B cell (primary cell): ENCODE results near the gene CILP. TPM values are rescaled to one million over a fixed set of nuclear protein-coding genes. Genes with fewer than 3 reads are reported as not detected.

Experiments
- ATAC-seq: fragments of 200-7000 bp; cut with Tn5 transposase; one replicate; pipeline ENCODE4 v1.10.0; 2021; ENCODE audit warnings: low read depth, mild to moderate bottlenecking, moderate number of reproducible peaks, moderate library complexity
- CTCF ChIA-PET: fragments of 350-600 bp; sonication (Branson Sonifier 250); formaldehyde crosslinking; loops from one replicate; lab custom pipeline; 2021; ENCODE audit warnings: antibody characterized with exemption, inconsistent platforms; lab: Charles Lee
- POLR2A ChIA-PET: fragments of 350-600 bp; sonication (Branson Sonifier 250); formaldehyde crosslinking; loops from one replicate; lab custom pipeline; 2021; ENCODE audit warnings: antibody characterized with exemption; lab: Charles Lee
- DNase-seq: peaks from one replicate; pipeline ENCODE4 v3.0.0; 2013
- H2AFZ ChIP-seq: 2 replicates; pipeline ENCODE4 v1.6.1; 2012; ENCODE audit warnings: mild to moderate bottlenecking, low read depth, low read length; ENCODE audit not compliant: insufficient read depth, poor library complexity, severe bottlenecking
- H3K27ac ChIP-seq, 2 donors: 1 replicate in 1 of 2; 2 replicates in 1 of 2; pipeline ENCODE4 v1.5.1; 2012 to 2013; ENCODE audit warnings: low read length in 2 of 2, mild to moderate bottlenecking in 2 of 2, moderate library complexity in 1 of 2
- H3K27me3 ChIP-seq, 4 experiments: fragments of 200-600 bp in 1 of 4; sonication (generic) in 1 of 4; replicated peaks in 1 of 4; 1 replicate in 2 of 4; 2 replicates in 2 of 4; pipeline versions ENCODE4 v1.6.1 to v1.7.0; 2013 to 2016; ENCODE audit warnings: low read length in 3 of 4, mild to moderate bottlenecking in 2 of 4, mixed read lengths in 1 of 4, moderate library complexity in 1 of 4; ENCODE audit not compliant: insufficient read depth in 4 of 4, control insufficient read depth in 3 of 4; ENCODE audit errors: control extremely low read depth in 1 of 4
- H3K36me3 ChIP-seq, 2 experiments: replicated peaks in 1 of 2; 1 replicate in 1 of 2; 2 replicates in 1 of 2; pipeline versions ENCODE4 v1.6.1 to v1.7.1; 2013; ENCODE audit warnings: low read length in 1 of 2; ENCODE audit not compliant: insufficient read depth in 2 of 2, control insufficient read depth in 1 of 2; ENCODE audit errors: control extremely low read depth in 1 of 2, extremely low read depth in 1 of 2
- H3K4me1 ChIP-seq, 2 donors: fragments of 200-600 bp in 1 of 2; sonication (generic) in 1 of 2; 1 replicate in 1 of 2; 2 replicates in 1 of 2; pipeline versions ENCODE4 v1.5.1 to v1.6.1; 2013 to 2017; ENCODE audit warnings: low read length in 2 of 2; ENCODE audit not compliant: control insufficient read depth in 2 of 2, insufficient read depth in 2 of 2
- H3K4me2 ChIP-seq: replicated peaks from 2 replicates; pipeline ENCODE3; 2012; ENCODE audit warnings: mild to moderate bottlenecking, low read depth, low read length; ENCODE audit not compliant: poor library complexity, severe bottlenecking
- H3K4me3 ChIP-seq, 5 experiments: fragments of 200-600 bp in 1 of 5; sonication (generic) in 1 of 5; 1 replicate in 3 of 5; 2 replicates in 2 of 5; pipeline versions ENCODE4 v1.5.1 to v1.7.0; 2011 to 2016; ENCODE audit warnings: low read length in 4 of 5, mild to moderate bottlenecking in 4 of 5, low read depth in 2 of 5, control low read depth in 1 of 5, moderate library complexity in 1 of 5; ENCODE audit not compliant: insufficient read depth in 1 of 5; ENCODE audit errors: control extremely low read depth in 1 of 5, extremely low read depth in 1 of 5
- H3K79me2 ChIP-seq: fragments of 200-600 bp; sonication (generic); one replicate; pipeline ENCODE4 v1.6.0; 2016; ENCODE audit warnings: low read length; ENCODE audit not compliant: control insufficient read depth, insufficient read depth
- H3K9ac ChIP-seq: fragments of 200-600 bp; sonication (generic); 2 replicates; pipeline ENCODE4 v1.6.1; 2017; ENCODE audit warnings: mild to moderate bottlenecking, low read length, moderate library complexity
- H3K9me3 ChIP-seq, 3 donors: one replicate each; pipeline versions ENCODE4 v1.6.1 to v1.7.1; 2013; ENCODE audit warnings: low read length in 2 of 3; ENCODE audit not compliant: control insufficient read depth in 2 of 3, insufficient read depth in 1 of 3; ENCODE audit errors: control extremely low read depth in 1 of 3
- H4K20me1 ChIP-seq: 2 replicates; pipeline ENCODE4 v1.6.0; 2012; ENCODE audit warnings: mild to moderate bottlenecking, low read length; ENCODE audit not compliant: insufficient read depth, control insufficient read depth, poor library complexity, severe bottlenecking
- H3K27ac Mint-ChIP-seq: one replicate; pipeline ENCODE4 v1.8.0; 2021; ENCODE audit warnings: mixed read lengths
- H3K27me3 Mint-ChIP-seq: one replicate; pipeline ENCODE4 v1.8.0; 2021; ENCODE audit warnings: mixed read lengths
- H3K4me1 Mint-ChIP-seq: one replicate; pipeline ENCODE4 v1.8.0; 2021; ENCODE audit warnings: mixed read lengths
- H3K4me3 Mint-ChIP-seq: one replicate; pipeline ENCODE4 v1.8.0; 2021; ENCODE audit warnings: mixed read lengths
- H3K9me3 Mint-ChIP-seq: one replicate; pipeline ENCODE4 v1.8.0; 2022; ENCODE audit warnings: mixed read lengths; ENCODE audit not compliant: insufficient read depth
- CTCF ChIP-seq: fragments of 200-600 bp; IDR thresholded peaks from one replicate; pipeline ENCODE4 v1.8.0; 2022; ENCODE audit warnings: antibody characterized with exemption, mild to moderate bottlenecking
- EZH2 ChIP-seq: IDR thresholded peaks from 2 replicates; pipeline ENCODE4 v1.6.1; 2012; ENCODE audit warnings: borderline replicate concordance, low read depth, mild to moderate bottlenecking, moderate library complexity, low read length; ENCODE audit not compliant: insufficient read depth, poor library complexity, severe bottlenecking
- whole genome bisulfite sequencing: methylation state at CpG from one replicate; pipeline ENCODE4 v1.1.5; 2013; ENCODE audit warnings: missing lambda C conversion rate; ENCODE audit not compliant: insufficient coverage; 5-methylcytosine and 5-hydroxymethylcytosine counted together
- intact Hi-C: fragments of 100-400 bp; cut with micrococcal nuclease; formaldehyde crosslinking; loops from one replicate; pipeline ENCODE4 v1.10.0; 2022
- polyA plus RNA-seq: library from polyadenylated mRNA; depleted of rRNA; stranded (reverse); fragments of >200 nt; gene quantifications from 2 replicates; pipeline ENCODE4 v1.2.3, GENCODE V29; 2012
- total RNA-seq, 2 donors: library from RNA; stranded (reverse); fragments of 120-200 nt in 1 of 2; gene quantifications; 1 replicate in 1 of 2; 2 replicates in 1 of 2; pipeline versions ENCODE4 v1.2.3 to v1.2.4, GENCODE V29; 2013 to 2022

The CILP gene
- total and polyA plus RNA-seq, 2 donors (not counting 1 experiment from before 2014, with no cell fraction given), result 0.52 to 0.94 TPM

- Histone ChIP-seq H3K4me1 (peaks cover 0 to 4% of the 10 kb centered on the region in 2 donors), H3K27ac (no peak overlapping the region), H3K36me3 (peaks cover 18 to 74% of the 10 kb centered on the region in 2 experiments), H3K9me3 (no peaks in the 10 kb centered on the region), H3K79me2 (peaks cover 53% of the 10 kb centered on the region), H3K4me2 (no peak overlapping the region), H3K27me3 (no peaks in the 10 kb centered on the region), H3K4me3 (no peak overlapping the region), H3K9ac (no peak overlapping the region), H2AFZ (no peak overlapping the region), H4K20me1 (peaks cover 41% of the 10 kb centered on the region)
- Mint-ChIP-seq H3K9me3 (no peaks in the 10 kb centered on the region), H3K4me1 (peaks cover 5% of the 10 kb centered on the region), H3K4me3 (no peak overlapping the region), H3K27ac (no peak overlapping the region), H3K27me3 (no peaks in the 10 kb centered on the region)
- CTCF ChIA-PET, result no interaction called here
- POLR2A ChIA-PET, result no interaction called here
- ATAC-seq (no peak), DNase-seq (no peak)
- intact Hi-C loops, result no loop called here
- TF ChIP-seq CTCF (no peak), EZH2 (no peak)
Observed at GRCh38 chr15:65176056-65176455, 35.2 kb downstream of the CILP start.

- Histone ChIP-seq H3K9me3 (no peaks in the 10 kb centered on the region), H3K4me2 (no peak overlapping the region), H3K4me3 (no peak overlapping the region), H3K9ac (no peak overlapping the region), H3K27me3 (no peaks in the 10 kb centered on the region), H3K4me1 (peaks cover 0 to 4% of the 10 kb centered on the region in 2 donors), H3K27ac (no peak overlapping the region), H3K79me2 (peaks cover 49% of the 10 kb centered on the region), H2AFZ (no peak overlapping the region), H3K36me3 (peaks cover 18 to 74% of the 10 kb centered on the region in 2 experiments), H4K20me1 (peaks cover 37% of the 10 kb centered on the region)
- no peak for ATAC-seq
- Mint-ChIP-seq H3K4me3 (no peak overlapping the region), H3K4me1 (peaks cover 5% of the 10 kb centered on the region), H3K9me3 (no peaks in the 10 kb centered on the region), H3K27me3 (no peaks in the 10 kb centered on the region), H3K27ac (no peak overlapping the region)
- no peak for DNase-seq
- ChIA-PET POLR2A (no interaction called here), CTCF (no interaction called here)
- TF ChIP-seq CTCF (no peak), EZH2 (no peak)
- intact Hi-C loops, result no loop called here
- WGBS, result 100% methylated on average over 4 of the region's 5 CpGs
Observed at GRCh38 chr15:65175511-65175910, 35.8 kb downstream of the CILP start.
